Skeletal muscle satellite cell (primary cell): Measurements from ENCODE around the gene NAP1L2. TPM values are rescaled to one million over a fixed set of nuclear protein-coding genes. Genes with fewer than 3 reads are reported as not detected.
"Not testable (repeated sequence)": the region's sequence is repeated elsewhere in the genome, so short reads cannot be mapped to it uniquely, and the experiment has no call there.

Experiments used
- H3K27me3 ChIP-seq: 2 replicates; pipeline ENCODE4 v1.7.0; 2013; ENCODE audit warnings: low read length; ENCODE audit not compliant: control insufficient read depth, insufficient read depth
- H3K36me3 ChIP-seq: 2 replicates; pipeline ENCODE4 v1.7.0; 2013; ENCODE audit warnings: mild to moderate bottlenecking, control low read depth, low read length; ENCODE audit not compliant: insufficient read depth
- H3K4me1 ChIP-seq: 2 replicates; pipeline ENCODE4 v1.7.0; 2013; ENCODE audit warnings: low read length; ENCODE audit not compliant: control insufficient read depth, insufficient read depth
- H3K4me2 ChIP-seq: 2 replicates; pipeline ENCODE4 v1.7.0; 2013; ENCODE audit warnings: mild to moderate bottlenecking, low read length
- H3K4me3 ChIP-seq: 2 replicates; pipeline ENCODE4 v1.7.0; 2013; ENCODE audit warnings: low read length
- H3K9ac ChIP-seq: 2 replicates; pipeline ENCODE4 v1.7.0; 2013; ENCODE audit warnings: mild to moderate bottlenecking, low read depth, low read length, moderate library complexity
- H3K9me3 ChIP-seq: replicated peaks from 2 replicates; pipeline ENCODE4 v1.7.0; 2013; ENCODE audit warnings: mild to moderate bottlenecking, control low read depth, low read length
- total RNA-seq: library from RNA; depleted of rRNA; stranded (reverse); fragments of >200 nt; gene quantifications from 2 replicates; pipeline ENCODE4 v1.2.3, GENCODE V29; 2012; rRNA removed

The NAP1L2 gene, protein sequence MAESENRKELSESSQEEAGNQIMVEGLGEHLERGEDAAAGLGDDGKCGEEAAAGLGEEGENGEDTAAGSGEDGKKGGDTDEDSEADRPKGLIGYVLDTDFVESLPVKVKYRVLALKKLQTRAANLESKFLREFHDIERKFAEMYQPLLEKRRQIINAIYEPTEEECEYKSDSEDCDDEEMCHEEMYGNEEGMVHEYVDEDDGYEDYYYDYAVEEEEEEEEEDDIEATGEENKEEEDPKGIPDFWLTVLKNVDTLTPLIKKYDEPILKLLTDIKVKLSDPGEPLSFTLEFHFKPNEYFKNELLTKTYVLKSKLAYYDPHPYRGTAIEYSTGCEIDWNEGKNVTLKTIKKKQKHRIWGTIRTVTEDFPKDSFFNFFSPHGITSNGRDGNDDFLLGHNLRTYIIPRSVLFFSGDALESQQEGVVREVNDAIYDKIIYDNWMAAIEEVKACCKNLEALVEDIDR
- 0.66 and 0.76 TPM in 2 replicates for total RNA-seq

DNA sequence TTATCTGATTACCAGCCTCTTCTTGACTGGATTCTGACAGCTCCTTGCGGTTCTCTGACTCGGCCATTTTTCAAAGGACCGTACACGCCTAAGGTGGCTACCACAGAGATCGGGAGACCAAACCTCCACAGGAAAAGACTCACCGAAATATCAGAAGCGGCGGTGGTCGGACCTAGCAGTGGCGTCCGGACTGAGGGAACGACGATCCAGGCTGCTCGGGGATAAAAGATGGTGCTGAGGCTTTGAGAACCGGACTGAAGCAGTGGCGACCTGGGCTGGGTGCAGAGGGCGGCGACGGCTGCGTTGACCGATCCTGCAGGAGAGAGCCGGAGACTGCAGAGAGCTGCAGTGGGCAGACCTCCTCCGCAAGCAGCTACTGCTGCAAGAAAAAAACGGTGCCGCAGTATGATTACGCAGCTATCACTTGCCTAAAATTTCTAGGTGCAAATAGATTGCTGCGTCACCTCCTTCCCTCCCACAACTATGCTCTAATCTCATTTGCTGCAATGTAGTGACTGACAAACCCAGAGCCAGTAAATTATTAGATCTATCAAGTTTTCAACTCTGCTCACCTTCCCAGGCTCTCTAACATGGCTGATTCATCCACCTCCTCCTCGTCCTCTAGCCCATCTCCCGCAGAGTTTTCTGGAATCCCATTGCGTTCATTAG lies at the start of gene NAP1L2:
Gene NAP1L2, minus strand, starts transcription at position 426 of the 669 bp plus-strand sequence. Its CDS starts 359 bp downstream, at position 67.
- no peaks in the 10 kb centered on the region for H3K36me3 ChIP-seq
- no peaks in the 10 kb centered on the region for H3K4me1 ChIP-seq
- no peaks in the 10 kb centered on the region for H3K9me3 ChIP-seq
- H3K4me2 ChIP-seq: peak within 1 kb of the TSS; percentile 76
- peaks cover 14% of the 10 kb centered on the region for H3K27me3 ChIP-seq
- H3K9ac ChIP-seq: no peak within 1 kb of the TSS
- H3K4me3 ChIP-seq: peak within 1 kb of the TSS; percentile 54

DNA sequence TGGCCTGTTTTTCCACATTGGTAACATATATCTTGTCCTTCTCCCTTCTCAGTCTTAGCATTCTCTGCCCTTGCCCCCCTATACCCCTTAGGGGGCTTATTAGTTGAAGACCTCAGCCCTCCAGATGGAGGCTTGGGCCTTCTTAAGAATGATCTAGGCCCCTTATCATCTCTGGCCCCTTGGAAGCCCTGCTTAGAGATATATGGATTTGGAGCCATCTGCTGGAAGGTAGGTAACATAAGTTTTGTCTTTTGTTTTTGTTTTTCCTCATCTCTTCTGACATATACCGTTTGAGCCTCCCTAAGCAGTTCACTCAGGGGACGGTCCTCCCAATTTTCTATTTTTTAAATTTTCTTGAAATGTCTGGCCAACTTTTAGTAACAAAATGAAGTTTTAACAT lies 48.3 kb upstream of the NAP1L2 start:
- H3K9ac ChIP-seq: no peak overlapping the region
- H3K4me1 ChIP-seq: no peaks in the 10 kb centered on the region
- H3K4me3 ChIP-seq: no peak overlapping the region
- no peaks in the 10 kb centered on the region for H3K9me3 ChIP-seq
- H3K36me3 ChIP-seq: no peaks in the 10 kb centered on the region
- peaks cover 17% of the 10 kb centered on the region for H3K27me3 ChIP-seq
- no peak overlapping the region for H3K4me2 ChIP-seq

DNA sequence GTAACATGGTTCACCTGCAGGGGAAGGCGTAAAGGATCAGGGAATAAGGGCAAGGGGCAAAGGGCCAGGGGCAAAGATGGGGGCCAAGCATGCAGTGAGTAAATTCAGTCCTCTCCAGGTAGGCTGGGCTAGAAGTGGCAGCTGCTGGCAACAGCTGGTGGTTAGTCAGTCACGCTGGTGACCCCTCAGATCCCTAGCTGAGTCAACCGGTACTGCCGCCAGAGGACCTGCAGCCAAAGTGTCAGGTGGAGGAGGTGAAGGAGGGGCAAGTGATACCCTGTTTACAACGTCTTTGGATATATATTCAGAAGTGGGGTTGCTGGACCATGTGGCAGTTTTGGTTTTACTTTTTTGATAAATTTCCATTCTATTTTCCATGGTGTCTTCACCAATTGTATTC lies 24.6 kb upstream of the NAP1L2 start:
- no peak overlapping the region for H3K4me2 ChIP-seq
- no peak overlapping the region for H3K9ac ChIP-seq
- H3K4me3 ChIP-seq: no peak overlapping the region
- H3K27me3 ChIP-seq: no peaks in the 10 kb centered on the region
- no peaks in the 10 kb centered on the region for H3K4me1 ChIP-seq
- H3K9me3 ChIP-seq: no peaks in the 10 kb centered on the region
- H3K36me3 ChIP-seq: no peaks in the 10 kb centered on the region

DNA sequence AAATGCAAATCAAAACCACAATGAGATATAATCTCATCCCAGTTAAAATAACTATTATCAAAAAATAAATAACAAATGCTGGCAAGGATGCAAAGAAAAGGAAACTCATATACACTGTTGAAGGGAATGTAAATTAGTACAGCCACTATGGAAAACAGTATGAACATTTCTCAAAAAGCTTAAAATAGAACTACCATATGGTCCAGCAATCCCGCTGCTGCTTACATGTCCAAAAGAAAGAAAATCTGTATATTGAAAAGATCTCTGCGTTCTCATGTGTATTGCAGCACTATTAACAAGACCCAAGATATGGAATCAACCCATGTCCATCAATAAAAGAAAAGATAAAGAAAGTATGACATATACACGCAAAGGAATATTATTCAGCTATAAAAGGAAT lies 3.0 kb upstream of the NAP1L2 start:
- no peak overlapping the region for H3K9ac ChIP-seq
- H3K36me3 ChIP-seq: no peaks in the 10 kb centered on the region
- H3K4me2 ChIP-seq: no peak overlapping the region
- no peaks in the 10 kb centered on the region for H3K9me3 ChIP-seq
- no peaks in the 10 kb centered on the region for H3K4me1 ChIP-seq
- peaks cover 14% of the 10 kb centered on the region for H3K27me3 ChIP-seq
- H3K4me3 ChIP-seq: no peak overlapping the region

DNA sequence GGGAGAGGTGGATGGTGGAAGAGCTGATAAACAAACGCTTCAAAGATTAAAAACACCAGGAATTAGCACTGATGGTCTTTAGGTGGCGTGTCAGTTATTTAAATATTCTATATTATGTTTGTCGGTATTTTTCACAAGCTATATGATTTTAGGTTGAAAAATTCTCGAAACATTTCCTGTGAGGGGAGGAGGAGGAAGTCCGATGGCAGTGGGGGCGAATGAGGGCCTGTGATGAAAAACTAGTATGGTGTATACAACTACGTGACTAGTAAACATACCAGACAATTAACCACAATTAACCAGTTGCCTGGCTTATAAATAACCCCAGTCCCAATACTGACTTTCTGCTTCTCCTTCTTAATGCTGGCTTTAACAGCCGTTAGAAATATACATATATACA lies 595 bp upstream of the NAP1L2 start:
- H3K9ac ChIP-seq: no peak overlapping the region
- peak overlapping the region; percentile 76 for H3K4me2 ChIP-seq
- H3K27me3 ChIP-seq: peaks cover 14% of the 10 kb centered on the region
- H3K4me1 ChIP-seq: no peaks in the 10 kb centered on the region
- no peaks in the 10 kb centered on the region for H3K9me3 ChIP-seq
- no peak overlapping the region for H3K4me3 ChIP-seq
- H3K36me3 ChIP-seq: no peaks in the 10 kb centered on the region

DNA sequence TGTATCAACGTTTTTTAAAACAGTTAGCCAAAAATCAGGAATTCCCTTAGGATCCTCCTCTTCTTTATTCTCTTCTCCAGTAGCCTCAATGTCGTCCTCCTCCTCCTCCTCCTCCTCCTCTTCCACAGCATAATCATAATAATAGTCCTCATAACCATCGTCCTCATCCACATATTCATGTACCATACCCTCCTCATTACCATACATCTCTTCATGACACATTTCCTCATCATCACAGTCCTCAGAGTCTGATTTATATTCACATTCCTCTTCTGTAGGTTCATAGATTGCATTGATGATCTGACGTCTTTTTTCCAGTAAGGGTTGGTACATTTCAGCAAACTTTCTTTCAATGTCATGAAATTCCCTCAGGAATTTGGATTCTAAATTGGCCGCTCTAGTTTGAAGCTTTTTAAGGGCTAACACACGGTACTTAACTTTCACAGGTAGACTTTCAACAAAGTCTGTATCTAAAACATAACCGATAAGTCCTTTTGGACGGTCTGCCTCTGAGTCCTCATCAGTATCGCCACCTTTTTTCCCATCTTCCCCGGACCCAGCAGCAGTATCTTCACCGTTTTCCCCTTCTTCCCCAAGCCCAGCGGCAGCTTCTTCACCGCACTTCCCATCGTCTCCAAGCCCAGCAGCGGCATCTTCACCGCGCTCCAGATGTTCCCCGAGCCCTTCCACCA lies 771 bp downstream of the NAP1L2 start:
- H3K4me2 ChIP-seq: peak overlapping the region; percentile 76
- H3K9me3 ChIP-seq: no peaks in the 10 kb centered on the region
- no peaks in the 10 kb centered on the region for H3K36me3 ChIP-seq
- no peaks in the 10 kb centered on the region for H3K4me1 ChIP-seq
- no peak overlapping the region for H3K9ac ChIP-seq
- peak overlapping the region; percentile 54 for H3K4me3 ChIP-seq
- H3K27me3 ChIP-seq: peaks cover 14% of the 10 kb centered on the region

DNA sequence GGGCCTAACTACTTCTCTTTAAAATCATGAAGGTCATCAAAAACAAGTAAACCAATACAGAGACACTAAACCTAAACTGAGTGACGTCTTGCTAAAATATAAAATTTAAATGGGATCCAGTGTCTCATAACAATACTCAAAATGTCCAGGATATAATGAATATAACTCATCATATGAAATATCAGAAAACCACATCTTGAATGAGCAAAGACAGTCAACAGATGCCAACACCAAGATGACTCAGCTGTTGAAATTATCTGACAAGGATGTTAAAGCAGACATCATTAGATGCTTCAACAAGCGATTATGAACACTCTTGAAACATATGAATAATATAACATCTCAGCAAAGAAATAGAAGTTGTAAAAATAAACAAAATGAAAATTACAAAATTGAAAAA lies 8.3 kb downstream of the NAP1L2 start:
- H3K27me3 ChIP-seq: no peaks in the 10 kb centered on the region
- H3K36me3 ChIP-seq: no peaks in the 10 kb centered on the region
- no peaks in the 10 kb centered on the region for H3K4me1 ChIP-seq
- no peaks in the 10 kb centered on the region for H3K9me3 ChIP-seq
- H3K4me2 ChIP-seq: no peak overlapping the region
- no peak overlapping the region for H3K9ac ChIP-seq
- no peak overlapping the region for H3K4me3 ChIP-seq

DNA sequence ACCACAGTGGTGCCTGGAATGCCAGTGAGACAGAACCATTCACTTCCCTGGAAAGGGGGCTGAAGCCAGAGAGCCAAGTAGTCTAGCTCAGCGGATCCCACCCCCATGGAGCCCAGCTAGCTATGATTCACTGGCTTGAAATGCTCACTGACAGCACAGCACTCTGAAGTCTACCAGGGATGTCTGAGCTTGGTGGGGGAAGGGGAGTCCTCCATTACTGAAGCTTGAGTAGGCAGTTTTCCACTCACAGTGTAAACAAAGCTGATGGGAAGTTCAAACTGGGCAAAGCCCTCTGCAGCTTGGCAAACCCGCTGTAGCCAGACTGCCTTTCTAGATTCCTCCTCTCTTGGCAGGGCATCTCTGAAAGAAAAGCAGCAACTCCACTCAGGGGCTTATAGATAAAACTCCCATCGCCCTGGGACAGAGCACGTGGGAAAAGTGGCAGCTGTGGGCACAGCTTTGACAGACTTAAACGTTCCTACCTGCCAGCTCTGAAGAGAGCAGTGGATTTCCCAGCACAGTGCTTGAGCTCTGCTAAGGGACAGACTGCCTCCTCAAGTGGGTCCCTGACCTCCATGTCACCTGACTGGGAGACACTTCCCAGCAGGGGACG lies 32.0 kb downstream of the NAP1L2 start:
- Histone ChIP-seq H3K4me1 (no peaks in the 10 kb centered on the region), H3K36me3 (no peaks in the 10 kb centered on the region), H3K9ac (no peak overlapping the region), H3K27me3 (no peaks in the 10 kb centered on the region), H3K4me3 (no peak overlapping the region), H3K4me2 (no peak overlapping the region), H3K9me3 (no peaks in the 10 kb centered on the region)

DNA sequence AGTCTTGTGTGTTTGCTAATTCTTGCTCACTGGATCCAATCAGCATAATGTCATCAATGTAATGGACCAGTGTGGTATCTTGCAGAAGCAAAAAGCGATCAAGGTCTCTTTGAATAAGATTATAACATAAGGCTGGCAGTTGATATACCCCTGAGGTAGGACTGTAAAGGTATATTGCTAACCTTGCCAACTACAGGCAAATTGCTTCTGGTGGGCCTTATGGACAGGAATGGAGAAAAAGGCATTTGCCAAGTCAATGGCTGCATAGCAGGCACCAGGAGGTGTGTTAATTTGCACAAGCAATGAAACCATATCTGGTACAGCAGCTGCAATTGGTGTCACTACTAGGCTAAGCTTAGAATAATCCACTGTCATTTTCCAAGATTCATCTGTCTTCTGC lies 45.7 kb downstream of the NAP1L2 start:
- H3K4me2 ChIP-seq, H3K9ac ChIP-seq, H3K9me3 ChIP-seq, H3K36me3 ChIP-seq, H3K27me3 ChIP-seq, H3K4me1 ChIP-seq, H3K4me3 ChIP-seq: not testable (repeated sequence)
